SU-DHL-6 (cell line): Measurements from ENCODE around the gene COL23A1.

Source experiments
- H2AFZ ChIP-seq: fragments of 200-600 bp; sonication (generic); 2 replicates; pipeline ENCODE4 v1.6.1; 2014; ENCODE audit warnings: low read depth, mild to moderate bottlenecking, moderate library complexity, mixed read lengths, antibody characterized with exemption, low read length; ENCODE audit not compliant: severe bottlenecking
- H3F3A ChIP-seq: fragments of 200-600 bp; shearing (Covaris generic); 2 replicates; pipeline ENCODE4 v1.6.0; 2016; ENCODE audit warnings: antibody characterized with exemption, mild to moderate bottlenecking; ENCODE audit not compliant: insufficient read depth
- H3K27ac ChIP-seq: fragments of 200-600 bp; sonication (generic); 2 replicates; pipeline ENCODE4 v1.5.1; 2016; ENCODE audit warnings: low read depth, mild to moderate bottlenecking, low read length, moderate library complexity, mixed read lengths
- H3K27me3 ChIP-seq: fragments of 200-600 bp; sonication (generic), shearing (Covaris generic); 2 replicates; pipeline ENCODE4 v1.6.0; 2014; ENCODE audit warnings: mild to moderate bottlenecking, low read length
- H3K36me3 ChIP-seq: fragments of 200-600 bp; sonication (generic); 2 replicates; pipeline ENCODE4 v1.6.1; 2014; ENCODE audit warnings: mild to moderate bottlenecking, low read length, mixed read lengths
- H3K4me2 ChIP-seq: fragments of 300-600, 200-600 bp; shearing (Covaris generic), sonication (generic); 2 replicates; pipeline ENCODE4 v1.6.0; 2014; ENCODE audit warnings: low read length, low read depth, mild to moderate bottlenecking; ENCODE audit not compliant: poor library complexity, severe bottlenecking
- H3K4me3 ChIP-seq: fragments of 200-600 bp; sonication (generic); 2 replicates; pipeline ENCODE4 v1.5.1; 2014; ENCODE audit warnings: antibody characterized with exemption, low read length, mild to moderate bottlenecking, mixed read lengths; ENCODE audit not compliant: insufficient read depth, poor library complexity, severe bottlenecking
- H3K79me2 ChIP-seq: fragments of 200-600 bp; sonication (generic); 2 replicates; pipeline ENCODE4 v1.6.1; 2014; ENCODE audit warnings: mild to moderate bottlenecking, low read length, moderate library complexity; ENCODE audit not compliant: insufficient read depth
- H3K9ac ChIP-seq: fragments of 200-600 bp; sonication (generic); 2 replicates; pipeline ENCODE4 v1.7.0; 2014; ENCODE audit warnings: mild to moderate bottlenecking, low read length
- H3K9me2 ChIP-seq: fragments of 200-600 bp; sonication (generic); replicated peaks from 2 replicates; pipeline ENCODE4 v1.6.1; 2014; ENCODE audit warnings: low read length; ENCODE audit not compliant: insufficient read depth
- H3K9me3 ChIP-seq: fragments of 200-600 bp; sonication (generic); 2 replicates; pipeline ENCODE4 v1.6.1; 2014; ENCODE audit warnings: low read length, mixed read lengths; ENCODE audit not compliant: insufficient read depth
- H4K20me1 ChIP-seq: fragments of 200-600 bp; sonication (generic); 2 replicates; pipeline ENCODE4 v1.6.1; 2014; ENCODE audit warnings: low read depth, mild to moderate bottlenecking, antibody characterized with exemption, low read length, moderate library complexity, mixed read lengths
- CTCF ChIP-seq: fragments of 200-600 bp; sonication (generic); IDR thresholded peaks from one replicate; pipeline ENCODE4 v1.5.1; 2017; ENCODE audit warnings: antibody characterized with exemption, mild to moderate bottlenecking, low read length, moderate library complexity; ENCODE audit not compliant: insufficient read depth, poor library complexity, severe bottlenecking
- EZH2phosphoT487 ChIP-seq: fragments of 200-600 bp; sonication (generic), shearing (Covaris generic); conservative IDR thresholded peaks from 2 replicates; pipeline ENCODE4 v1.6.1; 2018; ENCODE audit warnings: mild to moderate bottlenecking, antibody characterized with exemption, low read length, moderate library complexity, mixed read lengths

Gene COL23A1

DNA sequence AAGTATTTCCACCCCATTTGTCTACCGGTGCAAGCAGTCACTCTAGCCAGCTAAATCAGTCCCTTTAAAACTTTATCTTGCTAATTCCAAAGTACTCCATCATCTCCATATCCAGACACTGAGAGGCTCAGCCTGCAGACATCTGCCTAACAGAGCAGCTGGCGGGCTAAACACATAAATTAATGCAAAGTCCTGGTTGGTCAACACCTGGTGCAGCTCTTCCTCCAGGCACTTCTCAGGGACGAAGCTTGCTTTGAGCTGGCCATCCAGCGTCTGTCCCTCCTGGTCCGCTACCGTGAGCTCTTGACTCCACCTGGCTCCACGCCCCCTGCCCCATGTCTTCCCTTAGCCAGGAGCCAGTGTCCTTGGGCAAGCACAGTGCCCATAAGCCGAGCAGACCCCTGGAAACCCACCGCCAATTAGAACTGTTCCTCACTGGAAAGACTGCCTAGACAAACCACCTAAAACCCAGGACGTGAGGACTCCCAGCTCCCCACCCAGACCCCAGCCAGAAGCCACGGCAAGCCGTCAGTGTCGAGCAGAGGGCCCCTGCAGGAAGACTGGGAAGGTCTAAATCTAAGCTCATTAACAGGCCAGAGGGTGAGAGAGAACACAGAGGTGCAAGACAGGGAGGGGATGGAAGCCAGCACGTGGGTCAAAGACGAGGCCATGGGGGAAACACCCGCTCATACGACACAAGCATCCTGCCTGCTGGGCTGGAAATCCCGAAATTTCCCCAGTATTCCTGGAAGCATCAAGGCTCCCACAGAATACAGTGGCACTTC, 120.0 kb downstream of the COL23A1 start:
- Histone ChIP-seq H3K27ac (no peak overlapping the region), H3K9me2 (no peaks in the 10 kb centered on the region), H3K9ac (no peak overlapping the region), H3F3A (no peaks in the 10 kb centered on the region), H3K27me3 (no peaks in the 10 kb centered on the region), H3K4me2 (no peak overlapping the region), H3K4me3 (no peak overlapping the region), H3K79me2 (no peaks in the 10 kb centered on the region), H4K20me1 (no peaks in the 10 kb centered on the region), H2AFZ (no peak overlapping the region), H3K36me3 (no peaks in the 10 kb centered on the region), H3K9me3 (no peaks in the 10 kb centered on the region)
- TF ChIP-seq CTCF (no peak), EZH2phosphoT487 (no peak)

GRCh38 chr5:178469011-178469974, 120.9 kb downstream of the COL23A1 start:
- no peaks in the 10 kb centered on the region for H3K36me3 ChIP-seq
- H3K27me3 ChIP-seq: no peaks in the 10 kb centered on the region
- no peak overlapping the region for H3K9ac ChIP-seq
- TF ChIP-seq EZH2phosphoT487 (no peak), CTCF (no peak)
- no peaks in the 10 kb centered on the region for H3K79me2 ChIP-seq
- no peaks in the 10 kb centered on the region for H3F3A ChIP-seq
- H3K4me3 ChIP-seq: no peak overlapping the region
- no peak overlapping the region for H2AFZ ChIP-seq
- no peaks in the 10 kb centered on the region for H3K9me3 ChIP-seq
- H3K9me2 ChIP-seq: no peaks in the 10 kb centered on the region
- H3K4me2 ChIP-seq: no peak overlapping the region
- no peak overlapping the region for H3K27ac ChIP-seq
- no peaks in the 10 kb centered on the region for H4K20me1 ChIP-seq

DNA sequence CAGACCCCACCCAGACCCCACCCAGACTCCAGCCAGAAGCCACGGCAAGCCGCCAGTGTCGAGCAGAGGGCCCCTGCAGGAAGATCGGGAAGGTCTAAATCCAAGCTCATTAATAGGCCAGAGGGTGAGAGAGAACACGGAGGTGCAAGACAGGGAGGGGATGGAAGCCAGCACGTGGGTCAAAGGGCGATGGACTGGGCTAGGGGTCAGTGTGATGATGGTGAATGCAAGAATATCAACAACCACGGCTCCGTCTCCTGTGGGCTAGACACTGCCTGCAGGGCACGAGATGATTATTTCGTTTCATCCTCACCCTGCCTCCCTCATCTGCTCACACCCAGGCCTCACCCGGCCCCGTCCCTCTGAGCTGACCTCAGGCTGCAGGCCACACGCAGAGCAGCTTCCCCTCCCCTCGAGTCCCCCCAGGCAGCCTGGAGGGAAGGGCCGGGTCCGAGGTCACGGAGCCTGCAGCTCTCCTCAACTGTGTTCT, 122.0 kb downstream of the COL23A1 start:
- Histone ChIP-seq H3K4me3 (no peak overlapping the region), H3K9me2 (no peaks in the 10 kb centered on the region), H3K36me3 (no peaks in the 10 kb centered on the region), H3K27ac (no peak overlapping the region), H4K20me1 (no peaks in the 10 kb centered on the region), H3F3A (no peaks in the 10 kb centered on the region), H3K79me2 (no peaks in the 10 kb centered on the region), H3K9ac (no peak overlapping the region), H3K27me3 (no peaks in the 10 kb centered on the region), H3K9me3 (no peaks in the 10 kb centered on the region), H2AFZ (no peak overlapping the region), H3K4me2 (no peak overlapping the region)
- TF ChIP-seq EZH2phosphoT487: no peak
- no peak for TF ChIP-seq CTCF
